IMR-90 (cell line): ENCODE results near the gene RBM28. TPM values are rescaled to one million over a fixed set of nuclear protein-coding genes. Genes with fewer than 3 reads are reported as not detected.

Experiments used
- ATAC-seq: fragments of 200-7000 bp; cut with Tn5 transposase; 2 replicates; pipeline ENCODE4 v1.9.1; 2020; ENCODE audit warnings: low read depth, mild to moderate bottlenecking, moderate library complexity
- BruUV-seq: library from RNA; stranded (reverse); fragments of 400-500 nt; replicated peaks from 2 replicates; lab custom pipeline; 2021; lab: Mats Ljungman, UMichigan
- CTCF ChIA-PET: fragments of 300-600 bp; formaldehyde crosslinking; extraction: SDS; loops from one replicate; lab custom pipeline; 2021; ENCODE audit warnings: antibody characterized with exemption; lab: Yijun Ruan, JAX
- POLR2A ChIA-PET: fragments of 300-600 bp; sonication (Branson Sonifier 250); formaldehyde crosslinking; loops from one replicate; lab custom pipeline; 2022; ENCODE audit warnings: antibody characterized with exemption; ENCODE audit not compliant: unreplicated experiment; lab: Charles Lee
- DNase-seq: peaks from one replicate; pipeline ENCODE4 v3.0.0; 2013
- H2AFZ ChIP-seq: replicated peaks from 2 replicates; pipeline ENCODE3; 2013; ENCODE audit warnings: low read length, mild to moderate bottlenecking; ENCODE audit not compliant: poor library complexity
- H2AK5ac ChIP-seq: 2 replicates; pipeline ENCODE4 v1.6.1; 2013; ENCODE audit warnings: low read depth, low read length, inconsistent platforms
- H2AK9ac ChIP-seq: replicated peaks from 2 replicates; pipeline ENCODE3; 2013; ENCODE audit warnings: mild to moderate bottlenecking, low read depth, low read length, moderate library complexity; ENCODE audit not compliant: poor library complexity
- H2BK120ac ChIP-seq: 2 replicates; pipeline ENCODE4 v1.6.1; 2013; ENCODE audit warnings: low read depth, low read length, inconsistent platforms
- H2BK15ac ChIP-seq: 3 replicates; pipeline ENCODE4 v1.6.1; 2013; ENCODE audit warnings: low read depth, low read length, inconsistent platforms
- H2BK20ac ChIP-seq: 2 replicates; pipeline ENCODE4 v1.6.1; 2013; ENCODE audit warnings: low read depth, mild to moderate bottlenecking, inconsistent platforms, low read length, moderate library complexity
- H2BK5ac ChIP-seq: 2 replicates; pipeline ENCODE4 v1.6.1; 2013; ENCODE audit warnings: mild to moderate bottlenecking, low read depth, low read length, inconsistent platforms; ENCODE audit not compliant: poor library complexity, severe bottlenecking
- H3K14ac ChIP-seq: replicated peaks from 2 replicates; pipeline ENCODE4 v1.6.1; 2013; ENCODE audit warnings: low read depth, low read length, inconsistent platforms
- H3K18ac ChIP-seq: 2 replicates; pipeline ENCODE4 v1.6.1; 2013; ENCODE audit warnings: low read depth, low read length, control low read depth
- H3K23ac ChIP-seq: 2 replicates; pipeline ENCODE4 v1.6.1; 2013; ENCODE audit warnings: low read depth, low read length, inconsistent platforms
- H3K27ac ChIP-seq: 2 replicates; pipeline ENCODE4 v1.5.1; 2013; ENCODE audit warnings: mild to moderate bottlenecking, control low read depth, low read length; ENCODE audit not compliant: insufficient read depth
- H3K27me3 ChIP-seq: 2 replicates; pipeline ENCODE4 v1.6.1; 2013; ENCODE audit warnings: low read length; ENCODE audit not compliant: control insufficient read depth, insufficient read depth
- H3K36me3 ChIP-seq: 2 replicates; pipeline ENCODE4 v1.6.1; 2013; ENCODE audit warnings: low read length, mixed read lengths; ENCODE audit not compliant: control insufficient read depth, insufficient read depth
- H3K4ac ChIP-seq: 2 replicates; pipeline ENCODE4 v1.6.1; 2013; ENCODE audit warnings: low read depth, low read length, inconsistent platforms
- H3K4me1 ChIP-seq: 2 replicates; pipeline ENCODE4 v1.6.1; 2013; ENCODE audit warnings: low read length, mixed read lengths; ENCODE audit not compliant: control insufficient read depth, insufficient read depth
- H3K4me2 ChIP-seq: 2 replicates; pipeline ENCODE4 v1.6.1; 2013; ENCODE audit warnings: low read depth, mild to moderate bottlenecking, control low read depth, low read length, moderate library complexity
- H3K4me3 ChIP-seq: 2 replicates; pipeline ENCODE4 v1.5.1; 2013; ENCODE audit warnings: low read depth, mild to moderate bottlenecking, control low read depth, low read length, moderate library complexity; ENCODE audit not compliant: insufficient read depth
- H3K56ac ChIP-seq: 2 replicates; pipeline ENCODE4 v1.6.1; 2013; ENCODE audit warnings: low read length, inconsistent platforms; ENCODE audit not compliant: insufficient read depth; ENCODE audit errors: extremely low read depth
- H3K79me1 ChIP-seq, 2 experiments: 2 replicates each; pipeline ENCODE4 v1.6.1; 2013; ENCODE audit warnings: low read length in 2 of 2, inconsistent platforms in 1 of 2, low read depth in 1 of 2
- H3K9ac ChIP-seq: 2 replicates; pipeline ENCODE4 v1.6.1; 2013; ENCODE audit warnings: low read depth, low read length, control low read depth
- H3K9me1 ChIP-seq: 2 replicates; pipeline ENCODE4 v1.6.1; 2013; ENCODE audit warnings: low read length, inconsistent platforms; ENCODE audit not compliant: insufficient read depth
- H3K9me3 ChIP-seq: 2 replicates; pipeline ENCODE4 v1.6.1; 2013; ENCODE audit warnings: low read length; ENCODE audit not compliant: control insufficient read depth, insufficient read depth
- H4K20me1 ChIP-seq: 2 replicates; pipeline ENCODE4 v1.6.1; 2013; ENCODE audit warnings: low read length, inconsistent platforms; ENCODE audit not compliant: insufficient read depth
- H4K5ac ChIP-seq: 2 replicates; pipeline ENCODE4 v1.6.1; 2013; ENCODE audit warnings: mild to moderate bottlenecking, low read depth, low read length, control low read depth
- H4K8ac ChIP-seq, 2 experiments: 2 replicates each; pipeline ENCODE4 v1.6.1; 2013; ENCODE audit warnings: low read depth in 2 of 2, low read length in 2 of 2, control low read depth in 1 of 2, inconsistent platforms in 1 of 2
- H4K91ac ChIP-seq: 2 replicates; pipeline ENCODE4 v1.6.1; 2013; ENCODE audit warnings: low read depth, low read length, inconsistent platforms; ENCODE audit not compliant: insufficient read depth
- FOS ChIP-seq: fragments of 150-350 bp; IDR thresholded peaks from 2 replicates; pipeline ENCODE4 v1.6.1; 2016; ENCODE audit warnings: low read depth, low read length
- MAZ ChIP-seq: IDR thresholded peaks from 2 replicates; pipeline ENCODE4 v1.6.1; 2012; ENCODE audit warnings: low read depth, mild to moderate bottlenecking, low read length, improper control_type of control experiment, moderate library complexity, borderline replicate concordance
- RCOR1 ChIP-seq: IDR thresholded peaks from 2 replicates; pipeline ENCODE4 v1.6.1; 2012; ENCODE audit warnings: mild to moderate bottlenecking, low read length, improper control_type of control experiment; ENCODE audit not compliant: insufficient replicate concordance
- USF2 ChIP-seq: fragments of 150-350 bp; IDR thresholded peaks from 2 replicates; pipeline ENCODE4 v1.6.1; 2017; ENCODE audit warnings: mild to moderate bottlenecking, antibody characterized with exemption, low read length, low read depth
- WGBS, 2 experiments: methylation state at CpG; one replicate each; pipeline versions ENCODE4 v1.1.5 to v1.1.7; 2013; ENCODE audit warnings: missing lambda C conversion rate in 2 of 2; ENCODE audit not compliant: insufficient read length in 1 of 2; ENCODE audit errors: extremely low coverage in 2 of 2; 5-methylcytosine and 5-hydroxymethylcytosine counted together
- dilution Hi-C: fragments of 300-500 bp; cut with HindIII; formaldehyde crosslinking; loops from one replicate; pipeline ENCODE4 v1.14.3; 2018; ENCODE audit warnings: low sequenced_read_pairs; ENCODE audit not compliant: unreplicated experiment
- in situ Hi-C: fragments of 300-500 bp; cut with MboI; formaldehyde crosslinking; loops from 3 replicates; pipeline ENCODE4 v1.14.3; 2019; ENCODE audit warnings: low sequenced_read_pairs, inconsistent platforms, mixed read lengths
- intact Hi-C: fragments of 100-400 bp; cut with micrococcal nuclease; formaldehyde crosslinking; loops from 2 replicates; pipeline ENCODE4 v1.10.0; 2022
- polyA plus RNA-seq, 3 experiments: library from polyadenylated mRNA; depleted of rRNA; stranded (reverse); fragments of >200 nt; gene quantifications; 2 replicates each; pipeline ENCODE4 v1.2.3, GENCODE V29; 2012; ENCODE audit warnings: low replicate concordance in 1 of 3
- total RNA-seq: library from RNA; depleted of rRNA; stranded (reverse); fragments of >200 nt; gene quantifications from 2 replicates; pipeline ENCODE4 v1.2.3, GENCODE V29; 2012

Gene RBM28
- total and polyA plus RNA-seq, 2 of the 4 experiments (the other 2 are of a cell fraction), result 12.4 to 20.4 TPM

- Histone ChIP-seq H3K36me3 (peaks cover 40% of the 10 kb centered on the region), H3K4ac (no peak overlapping the region), H3K23ac (no peak overlapping the region), H2BK5ac (no peak overlapping the region), H2BK15ac (no peak overlapping the region), H4K91ac (no peak overlapping the region), H4K8ac (no peak overlapping the region), H2AFZ (no peak overlapping the region), H2AK9ac (no peak overlapping the region), H2BK20ac (no peak overlapping the region), H4K5ac (no peak overlapping the region), H2BK120ac (no peak overlapping the region), H2AK5ac (no peak overlapping the region), H3K4me1 (no peaks in the 10 kb centered on the region), H3K14ac (no peak overlapping the region), H3K27ac (no peak overlapping the region), H3K4me2 (no peak overlapping the region), H4K20me1 (no peaks in the 10 kb centered on the region), H3K56ac (no peak overlapping the region), H3K79me1 (no peaks in the 10 kb centered on the region; a peak in 1 of 4 replicates), H3K9me1 (no peaks in the 10 kb centered on the region; the same call in 1 of the 2 replicates), H3K18ac (no peak overlapping the region), H3K27me3 (no peaks in the 10 kb centered on the region), H3K9ac (no peak overlapping the region), H3K9me3 (no peaks in the 10 kb centered on the region), H3K4me3 (no peak overlapping the region)
- DNase-seq (peak; percentile 43), ATAC-seq (peak; percentile 80)
- CTCF ChIA-PET, result no interaction called here
- no peak for TF ChIP-seq MAZ
- no peak for TF ChIP-seq RCOR1
- no peak for TF ChIP-seq FOS
- no peak for TF ChIP-seq USF2
- in situ Hi-C loops, result no loop called here
- POLR2A ChIA-PET, result no interaction called here
- whole genome bisulfite sequencing, 2 experiments, result no CpG with 5 or more reads among the region's 3 CpGs
- dilution Hi-C loops, result no loop called here
- intact Hi-C loops, result no loop called here
- no TSS peak for BruUV-seq
Observed at GRCh38 chr7:128311013-128311412, 32.7 kb downstream of the RBM28 start.
